HEK293T (cell line): Measurements from ENCODE around the gene PTGDR.

ENCODE experiments used
- BHLHE40 ChIP-seq: fragments of 450-650 bp; IDR thresholded peaks from 2 replicates; pipeline ENCODE4 v1.6.1; 2016; ENCODE audit warnings: mild to moderate bottlenecking, moderate library complexity, borderline replicate concordance
- CTBP1 ChIP-seq: fragments of 450-650 bp; IDR thresholded peaks from 2 replicates; pipeline ENCODE4 v1.6.1; 2016; ENCODE audit warnings: borderline replicate concordance
- ELF4 ChIP-seq: fragments of 450-650 bp; IDR thresholded peaks from 2 replicates; pipeline ENCODE4 v1.6.1; 2017; ENCODE audit warnings: antibody characterized with exemption
- FOXA1 ChIP-seq: fragments of 450-650 bp; IDR thresholded peaks from 2 replicates; pipeline ENCODE4 v1.6.1; 2016; ENCODE audit warnings: mild to moderate bottlenecking
- FOXK2 ChIP-seq: fragments of 450-650 bp; IDR thresholded peaks from 2 replicates; pipeline ENCODE4 v1.6.1; 2016; ENCODE audit warnings: mild to moderate bottlenecking
- HDGF ChIP-seq: fragments of 450-650 bp; IDR thresholded peaks from 2 replicates; pipeline ENCODE4 v1.6.1; 2017; ENCODE audit warnings: antibody characterized with exemption, borderline replicate concordance
- L3MBTL2 ChIP-seq: fragments of 450-650 bp; conservative IDR thresholded peaks from 2 replicates; pipeline ENCODE4 v1.6.1; 2016; ENCODE audit warnings: mild to moderate bottlenecking
- NFRKB ChIP-seq: fragments of 450-650 bp; IDR thresholded peaks from 2 replicates; pipeline ENCODE4 v1.6.1; 2016; ENCODE audit warnings: mild to moderate bottlenecking, moderate library complexity
- SP1 ChIP-seq: fragments of 450-650 bp; IDR thresholded peaks from 2 replicates; pipeline ENCODE4 v1.6.1; 2017
- SUZ12 ChIP-seq: fragments of 450-650 bp; IDR thresholded peaks from 2 replicates; pipeline ENCODE4 v1.6.1; 2016; ENCODE audit warnings: mild to moderate bottlenecking
- TARDBP ChIP-seq: fragments of 450-650 bp; IDR thresholded peaks from 2 replicates; pipeline ENCODE4 v1.6.1; 2016
- TF ChIP-seq, protein P1 (sequence below): fragments of 450-650 bp; IDR thresholded peaks from 2 replicates; pipeline ENCODE4 v1.6.1; 2016

DNA sequence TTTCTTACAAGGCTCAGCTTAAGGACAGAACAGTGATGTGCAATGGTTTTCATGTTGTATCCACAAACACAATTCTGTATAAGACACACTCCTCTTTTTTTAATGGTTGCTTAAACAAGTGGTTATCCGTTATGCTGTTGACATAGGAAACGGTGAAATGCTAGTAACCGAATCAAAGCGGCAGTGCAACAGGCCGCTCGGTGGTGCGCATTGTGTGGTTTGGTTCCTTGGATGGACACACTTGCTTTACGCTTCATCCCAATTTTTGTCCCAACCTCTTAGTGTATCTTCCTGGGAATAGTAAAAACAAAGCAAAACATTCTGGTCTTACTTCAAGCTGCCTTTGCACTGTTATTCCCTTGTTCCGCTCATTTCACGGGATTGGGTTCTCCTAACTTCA lies 46.0 kb downstream of the PTGDR start:
- TF ChIP-seq HDGF (no peak), ELF4 (no peak), TARDBP (no peak), SUZ12 (no peak), FOXA1 (no peak), SP1 (no peak), BHLHE40 (no peak), L3MBTL2 (no peak), FOXK2 (no peak), CTBP1 (no peak), NFRKB (no peak)
- TF ChIP-seq, protein P1, sequence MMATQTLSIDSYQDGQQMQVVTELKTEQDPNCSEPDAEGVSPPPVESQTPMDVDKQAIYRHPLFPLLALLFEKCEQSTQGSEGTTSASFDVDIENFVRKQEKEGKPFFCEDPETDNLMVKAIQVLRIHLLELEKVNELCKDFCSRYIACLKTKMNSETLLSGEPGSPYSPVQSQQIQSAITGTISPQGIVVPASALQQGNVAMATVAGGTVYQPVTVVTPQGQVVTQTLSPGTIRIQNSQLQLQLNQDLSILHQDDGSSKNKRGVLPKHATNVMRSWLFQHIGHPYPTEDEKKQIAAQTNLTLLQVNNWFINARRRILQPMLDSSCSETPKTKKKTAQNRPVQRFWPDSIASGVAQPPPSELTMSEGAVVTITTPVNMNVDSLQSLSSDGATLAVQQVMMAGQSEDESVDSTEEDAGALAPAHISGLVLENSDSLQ: no peak
